Upper lobe of left lung (tissue), 6 donors: Measurements from ENCODE around the gene LARP4B. TPM values are rescaled to one million over a fixed set of nuclear protein-coding genes. Genes with fewer than 3 reads are reported as not detected.

ENCODE experiments used
- ATAC-seq, 2 donors: fragments of 200-7000 bp; cut with Tn5 transposase; one replicate each; pipeline ENCODE4 v1.9.1; 2022; ENCODE audit warnings: mild to moderate bottlenecking in 2 of 2, moderate library complexity in 2 of 2; ENCODE audit not compliant: low FRiP score in 2 of 2
- DNase-seq, 2 donors: peaks; one replicate each; pipeline ENCODE4 v3.0.0-alpha.2; 2019 to 2020
- H3K27ac ChIP-seq, 4 donors: fragments of 200-600 bp; sonication (generic); one replicate each; pipeline ENCODE4 v1.5.1; 2016 to 2019
- H3K27me3 ChIP-seq, 4 donors: fragments of 200-600 bp; sonication (generic); one replicate each; pipeline ENCODE4 v1.5.1; 2017 to 2019
- H3K36me3 ChIP-seq, 4 donors: fragments of 200-600 bp; sonication (generic); one replicate each; pipeline ENCODE4 v1.5.1; 2016 to 2019
- H3K4me1 ChIP-seq, 4 donors: fragments of 200-600 bp; sonication (generic); one replicate each; pipeline ENCODE4 v1.5.1; 2018 to 2019
- H3K4me3 ChIP-seq, 4 donors: fragments of 200-600 bp; sonication (generic); one replicate each; pipeline ENCODE4 v1.5.1; 2017 to 2019; ENCODE audit warnings: mild to moderate bottlenecking in 2 of 4, moderate library complexity in 1 of 4
- H3K9me3 ChIP-seq, 4 donors: fragments of 200-600 bp; sonication (generic); one replicate each; pipeline ENCODE4 v1.5.1; 2018 to 2019
- EP300 ChIP-seq, 4 donors: sonication (generic); formaldehyde crosslinking; IDR thresholded peaks; one replicate each; pipeline ENCODE4 v1.5.1; 2017; ENCODE audit warnings: antibody characterized with exemption in 4 of 4, control low read depth in 2 of 4
- POLR2A ChIP-seq, 4 donors: fragments of 450-650 bp; IDR thresholded peaks; one replicate each; pipeline ENCODE4 v1.5.1; 2016 to 2017; ENCODE audit warnings: antibody characterized with exemption in 4 of 4, mild to moderate bottlenecking in 2 of 4
- POLR2AphosphoS5 ChIP-seq, 2 donors: sonication (generic); formaldehyde crosslinking; IDR thresholded peaks; one replicate each; pipeline ENCODE4 v1.5.1; 2017; ENCODE audit warnings: antibody characterized with exemption in 2 of 2
- WGBS, 2 donors: methylation state at CpG; one replicate each; pipeline ENCODE4 v1.1.5; 2017 to 2018; 5-methylcytosine and 5-hydroxymethylcytosine counted together
- total RNA-seq, 6 donors: library from RNA; depleted of rRNA in 4 of 6; stranded (reverse); fragments of >200 nt in 4 of 6; gene quantifications; one replicate each; pipeline versions ENCODE4 v1.1.0 to v1.2.1, GENCODE V29; 2016 to 2021
- TF ChIP-seq, protein P1 (sequence below), 6 experiments: fragments of 450-650 bp in 4 of 6; fragments of 200-600 bp in 2 of 6; sonication (generic) in 2 of 6; IDR thresholded peaks; one replicate each; pipeline ENCODE4 v1.5.1; 2016 to 2019; ENCODE audit warnings: antibody characterized with exemption in 6 of 6
- donor health status: DM: no; HTN: no; CAD: no; lungs with moderate emphysema.
- donor health status: DM: no; HTN: yes; CAD: no; lungs with severe emphysema.

Gene LARP4B
- total RNA-seq: 100 to 1,000 TPM; 106 to 154 (median 139) TPM

DNA sequence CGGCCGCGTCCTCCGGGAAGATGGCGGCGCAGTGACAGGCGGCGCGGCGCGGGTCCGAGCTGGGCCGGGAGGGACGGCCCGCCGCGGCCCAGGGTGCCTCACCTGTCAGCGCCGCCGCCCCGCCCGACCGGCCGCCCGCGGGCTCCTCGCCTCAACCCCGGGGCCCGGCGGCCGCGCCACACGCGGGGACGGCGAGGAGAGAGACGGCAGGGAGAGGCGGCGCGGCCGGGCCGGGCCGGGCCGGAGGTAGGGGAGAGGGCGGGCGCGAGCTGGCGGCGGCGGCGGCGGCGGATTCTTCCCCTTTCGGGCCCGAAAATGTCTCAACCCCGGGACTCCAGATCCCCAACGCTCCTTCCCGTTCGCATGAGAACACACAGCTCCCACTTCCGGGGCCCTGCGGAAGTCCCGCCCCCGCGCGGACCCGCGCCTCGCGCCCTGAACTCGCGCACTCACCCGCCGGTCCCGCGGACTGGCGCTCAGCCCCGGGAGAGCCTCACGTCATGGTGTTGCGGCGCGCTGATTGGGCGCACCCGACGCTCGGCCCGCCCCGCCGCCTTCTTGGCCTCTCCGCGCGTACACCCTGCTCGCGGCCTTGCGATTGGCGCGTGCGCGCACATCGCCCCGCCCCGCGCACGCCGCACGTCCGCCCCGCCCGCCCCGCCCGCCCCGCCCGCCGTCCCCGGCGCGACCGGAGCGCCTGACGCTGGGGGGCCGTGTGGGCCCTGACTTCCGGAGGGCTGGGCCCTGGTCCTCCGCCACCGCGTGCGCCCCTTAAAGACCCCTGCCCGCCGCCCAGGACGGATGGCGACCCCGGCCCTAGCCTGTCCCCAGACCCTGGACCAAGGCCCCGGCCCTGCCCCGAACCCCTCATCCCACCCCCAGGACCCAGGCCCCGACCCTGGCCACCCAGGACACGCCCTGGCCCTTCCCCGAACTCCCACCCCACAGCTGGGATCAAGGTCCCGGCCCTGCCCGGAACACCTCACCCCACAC is at the start of gene LARP4B:
Gene LARP4B (minus strand): TSS at position 380 of the 993 bp plus-strand sequence. CDS start 45,984 bp downstream, outside the sequence.
- 0% methylated on average over 39 of the region's 137 CpGs; no CpG with 5 or more reads in 1 of the 2 donors for WGBS, 2 donors
- H3K4me3 ChIP-seq: peak within 1 kb of the TSS; percentile 78 to 97 (median 90)
- DNase-seq: peak; percentile 97 to 100
- H3K27me3 ChIP-seq: no peaks in the 10 kb centered on the region
- TF ChIP-seq EP300 (IDR thresholded peaks at IDR 0.05) (no peak), POLR2A (IDR thresholded peaks at IDR 0.05) (peak in 3 of 4 donors; percentile 57 to 91 (median 83)), POLR2AphosphoS5 (IDR thresholded peaks at IDR 0.05) (peak in 1 of 2 donors; percentile 81)
- TF ChIP-seq, protein P1, sequence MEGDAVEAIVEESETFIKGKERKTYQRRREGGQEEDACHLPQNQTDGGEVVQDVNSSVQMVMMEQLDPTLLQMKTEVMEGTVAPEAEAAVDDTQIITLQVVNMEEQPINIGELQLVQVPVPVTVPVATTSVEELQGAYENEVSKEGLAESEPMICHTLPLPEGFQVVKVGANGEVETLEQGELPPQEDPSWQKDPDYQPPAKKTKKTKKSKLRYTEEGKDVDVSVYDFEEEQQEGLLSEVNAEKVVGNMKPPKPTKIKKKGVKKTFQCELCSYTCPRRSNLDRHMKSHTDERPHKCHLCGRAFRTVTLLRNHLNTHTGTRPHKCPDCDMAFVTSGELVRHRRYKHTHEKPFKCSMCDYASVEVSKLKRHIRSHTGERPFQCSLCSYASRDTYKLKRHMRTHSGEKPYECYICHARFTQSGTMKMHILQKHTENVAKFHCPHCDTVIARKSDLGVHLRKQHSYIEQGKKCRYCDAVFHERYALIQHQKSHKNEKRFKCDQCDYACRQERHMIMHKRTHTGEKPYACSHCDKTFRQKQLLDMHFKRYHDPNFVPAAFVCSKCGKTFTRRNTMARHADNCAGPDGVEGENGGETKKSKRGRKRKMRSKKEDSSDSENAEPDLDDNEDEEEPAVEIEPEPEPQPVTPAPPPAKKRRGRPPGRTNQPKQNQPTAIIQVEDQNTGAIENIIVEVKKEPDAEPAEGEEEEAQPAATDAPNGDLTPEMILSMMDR (IDR thresholded peaks at IDR 0.05): no peak
- H3K36me3 ChIP-seq: peaks cover 0 to 1% (median under 1%) of the 10 kb centered on the region in 4 donors
- peak; percentile 98 to 99 for ATAC-seq
- peak within 1 kb of the TSS; percentile 96 to 99 (median 98) for H3K27ac ChIP-seq
- no peaks in the 10 kb centered on the region for H3K9me3 ChIP-seq
- H3K4me1 ChIP-seq: peaks cover 36 to 47% (median 41%) of the 10 kb centered on the region in 4 donors

DNA sequence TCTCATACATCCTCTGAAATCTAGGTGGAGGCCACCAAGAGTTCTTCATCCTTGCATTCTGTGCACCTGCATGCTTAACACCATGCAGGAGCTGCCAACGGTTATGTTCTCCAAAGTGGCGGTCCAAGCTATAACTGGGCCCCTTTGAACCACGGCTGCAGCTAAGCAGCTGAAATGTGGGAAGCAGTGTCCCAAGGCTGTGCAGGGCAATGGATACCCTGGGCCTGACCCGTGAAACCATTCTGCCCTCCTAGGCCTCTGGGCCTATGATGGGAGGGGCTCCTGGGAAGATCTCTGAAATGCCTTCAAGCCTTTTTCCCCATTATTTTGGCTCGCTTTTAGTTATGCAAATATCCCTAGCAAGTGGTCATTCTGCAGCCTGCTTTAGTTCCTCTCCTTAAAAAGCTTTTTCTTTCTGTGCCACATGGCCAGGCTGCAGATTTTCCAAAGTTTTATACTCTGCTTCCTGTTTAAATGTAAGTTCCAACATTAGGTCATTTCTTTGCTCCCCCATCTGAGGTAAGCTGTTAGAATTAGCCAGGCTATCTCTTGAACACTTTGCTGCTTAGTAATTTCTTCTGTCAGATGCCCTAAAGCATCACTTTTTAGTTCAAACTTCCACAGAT is 49.1 kb upstream of the LARP4B start:
- WGBS, 2 donors: 97 to 100% methylated on average over 5 of the region's 5 CpGs
- Histone ChIP-seq H3K27ac (no peak overlapping the region), H3K4me3 (no peak overlapping the region), H3K36me3 (no peaks in the 10 kb centered on the region), H3K27me3 (no peaks in the 10 kb centered on the region), H3K4me1 (peaks cover 0 to 5% (median 2%) of the 10 kb centered on the region in 4 donors), H3K9me3 (peaks cover 4 to 22% (median 21%) of the 10 kb centered on the region in 4 donors)
- no peak for TF ChIP-seq POLR2A (IDR thresholded peaks at IDR 0.05)
- TF ChIP-seq, protein P1 (IDR thresholded peaks at IDR 0.05): no peak
- TF ChIP-seq POLR2AphosphoS5 (IDR thresholded peaks at IDR 0.05): no peak
- no peak for TF ChIP-seq EP300 (IDR thresholded peaks at IDR 0.05)
- DNase-seq (no peak), ATAC-seq (no peak)

DNA sequence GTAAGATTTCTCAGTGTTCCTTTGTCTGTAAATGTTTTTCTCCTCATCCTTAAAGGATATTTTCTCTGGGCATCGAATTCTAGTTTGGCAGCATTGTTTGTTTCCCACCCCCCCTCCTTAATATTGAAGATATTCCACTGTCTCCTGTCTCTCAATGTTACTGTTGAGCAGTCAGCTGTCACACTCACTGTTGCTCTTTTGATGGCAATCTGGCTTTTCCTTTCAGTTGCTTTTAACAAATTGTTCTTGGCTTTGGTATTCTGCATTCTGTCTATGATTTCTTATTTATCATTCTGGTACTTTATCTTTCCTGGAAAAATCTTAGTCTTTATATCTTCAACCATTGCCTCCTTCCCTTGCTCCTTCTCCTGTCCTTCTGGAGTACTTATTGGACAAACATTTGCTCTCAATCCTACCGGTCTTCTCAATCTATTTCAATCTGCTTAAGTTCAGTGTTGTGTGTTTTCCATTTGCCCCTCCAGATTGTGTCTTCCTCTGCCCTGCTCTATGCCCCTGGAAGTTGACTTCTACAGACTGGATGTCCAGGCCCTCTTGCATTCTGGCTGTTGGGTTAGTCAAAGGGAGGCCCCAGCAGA is 47.4 kb upstream of the LARP4B start:
- 88 to 100% methylated on average over 2 of the region's 2 CpGs for WGBS, 2 donors
- no peak for DNase-seq

DNA sequence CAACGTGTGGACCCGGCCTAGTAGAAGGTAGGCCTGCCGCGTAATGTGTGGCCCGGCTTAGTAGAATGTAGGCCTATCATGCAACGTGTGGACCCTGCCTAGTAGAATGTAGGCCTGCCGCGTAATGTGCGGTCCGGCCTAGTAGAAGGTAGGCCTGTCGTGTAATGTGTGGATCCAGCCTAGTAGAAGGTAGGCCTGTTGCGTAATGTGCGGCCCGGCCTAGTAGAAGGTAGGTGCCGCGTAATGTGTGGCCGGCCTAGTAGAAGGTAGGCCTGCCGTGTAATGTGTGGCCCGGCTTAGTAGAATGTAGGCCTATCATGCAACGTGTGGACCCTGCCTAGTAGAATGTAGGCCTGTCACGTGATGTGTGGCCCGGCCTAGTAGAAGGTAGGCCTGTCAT is 44.8 kb upstream of the LARP4B start:
- peaks cover 4 to 22% (median 21%) of the 10 kb centered on the region in 4 donors for H3K9me3 ChIP-seq
- ATAC-seq (no peak), DNase-seq (no peak)
- 90 to 94% methylated on average over 22 of the region's 22 CpGs for WGBS, 2 donors
- H3K4me1 ChIP-seq: peaks cover 2 to 37% (median 22%) of the 10 kb centered on the region in 4 donors
- no peak overlapping the region for H3K4me3 ChIP-seq
- no peak overlapping the region for H3K27ac ChIP-seq
- no peaks in the 10 kb centered on the region for H3K36me3 ChIP-seq
- TF ChIP-seq, protein P1 (IDR thresholded peaks at IDR 0.05): no peak
- no peak for TF ChIP-seq EP300 (IDR thresholded peaks at IDR 0.05)
- TF ChIP-seq POLR2A (IDR thresholded peaks at IDR 0.05): no peak
- no peak for TF ChIP-seq POLR2AphosphoS5 (IDR thresholded peaks at IDR 0.05)
- no peaks in the 10 kb centered on the region for H3K27me3 ChIP-seq

More for the DNA sequence above, 47.4 kb upstream of the LARP4B start:
- H3K27ac ChIP-seq: no peak overlapping the region
- TF ChIP-seq EP300 (IDR thresholded peaks at IDR 0.05): no peak
- TF ChIP-seq POLR2A (IDR thresholded peaks at IDR 0.05): no peak
- TF ChIP-seq, protein P1 (IDR thresholded peaks at IDR 0.05): no peak
- no peak for TF ChIP-seq POLR2AphosphoS5 (IDR thresholded peaks at IDR 0.05)
- H3K4me3 ChIP-seq: no peak overlapping the region
- no peaks in the 10 kb centered on the region for H3K36me3 ChIP-seq
- H3K27me3 ChIP-seq: no peaks in the 10 kb centered on the region
- H3K4me1 ChIP-seq: peaks cover 0 to 16% (median 6%) of the 10 kb centered on the region in 4 donors
- ATAC-seq: no peak
- peaks cover 4 to 22% (median 21%) of the 10 kb centered on the region in 4 donors for H3K9me3 ChIP-seq
